ENCODE data around the gene GHR. TPM values are rescaled to one million over a fixed set of nuclear protein-coding genes. Genes with fewer than 3 reads are reported as not detected.
"Not testable (repeated sequence)": the region's sequence is repeated elsewhere in the genome, so short reads cannot be mapped to it uniquely, and the experiment has no call there.

The GHR gene
- polyA plus RNA-seq, 1 experiment, result 0.90 TPM

- no peak for DNase-seq (ENCODE audit: low read depth)
- no peaks in the 10 kb centered on the region for H3K36me3 ChIP-seq (ENCODE audit: control insufficient read depth, insufficient read depth, low read length)
- ChIA-PET POLR2A (no interaction called here), CTCF (no interaction called here)
- TF ChIP-seq CTCF (IDR thresholded peaks at IDR 0.05; ENCODE audit: insufficient read depth, low read depth, low read length), result no peak
- no peak overlapping the region for H3K4me3 ChIP-seq (ENCODE audit: low read depth, low read length)
- H3K27me3 ChIP-seq (ENCODE audit: control insufficient read depth, insufficient read depth, low read length), result no peaks in the 10 kb centered on the region
Observed at GRCh38 chr5:42715785-42716184, 292.5 kb downstream of the GHR start.

GRCh38 chr5:42718591-42718990, 295.4 kb downstream of the GHR start:
- POLR2A ChIA-PET, result no interaction called here
- Histone ChIP-seq H3K27me3 (ENCODE audit: control insufficient read depth, insufficient read depth, low read length) (no peaks in the 10 kb centered on the region), H3K36me3 (ENCODE audit: control insufficient read depth, insufficient read depth, low read length) (no peaks in the 10 kb centered on the region), H3K4me3 (ENCODE audit: low read depth, low read length) (no peak overlapping the region)
- CTCF ChIA-PET, result no interaction called here
- no peak for TF ChIP-seq CTCF (IDR thresholded peaks at IDR 0.05; ENCODE audit: insufficient read depth, low read depth, low read length)
- DNase-seq (ENCODE audit: low read depth), result no peak

GRCh38 chr5:42719034-42719433, 295.8 kb downstream of the GHR start:
- TF ChIP-seq CTCF (IDR thresholded peaks at IDR 0.05; ENCODE audit: insufficient read depth, low read depth, low read length), result no peak
- H3K4me3 ChIP-seq (ENCODE audit: low read depth, low read length), result no peak overlapping the region
- ChIA-PET CTCF (no interaction called here), POLR2A (no interaction called here)
- no peak for DNase-seq (ENCODE audit: low read depth)
- no peaks in the 10 kb centered on the region for H3K27me3 ChIP-seq (ENCODE audit: control insufficient read depth, insufficient read depth, low read length)
- H3K36me3 ChIP-seq (ENCODE audit: control insufficient read depth, insufficient read depth, low read length), result no peaks in the 10 kb centered on the region

- no peak for DNase-seq (ENCODE audit: low read depth)
- Histone ChIP-seq H3K4me3 (ENCODE audit: low read depth, low read length) (no peak overlapping the region), H3K36me3 (ENCODE audit: control insufficient read depth, insufficient read depth, low read length) (no peaks in the 10 kb centered on the region), H3K27me3 (ENCODE audit: control insufficient read depth, insufficient read depth, low read length) (no peaks in the 10 kb centered on the region)
- TF ChIP-seq CTCF (IDR thresholded peaks at IDR 0.05; ENCODE audit: insufficient read depth, low read depth, low read length), result no peak
- ChIA-PET CTCF (no interaction called here), POLR2A (no interaction called here)
Observed at GRCh38 chr5:42720251-42720650, 297.0 kb downstream of the GHR start.

GRCh38 chr5:42721484-42721883, 298.2 kb downstream of the GHR start:
- no peak for TF ChIP-seq CTCF (IDR thresholded peaks at IDR 0.05; ENCODE audit: insufficient read depth, low read depth, low read length)
- ChIA-PET CTCF (interaction anchor here (0.5 to 1.1 kb wide), 4 partner anchors 16 to 669 kb away, joined by 3 to 4 read pairs (median 3); no protein-coding TSS in a partner anchor), POLR2A (no interaction called here)
- DNase-seq (ENCODE audit: low read depth), result no peak
- no peak overlapping the region for H3K4me3 ChIP-seq (ENCODE audit: low read depth, low read length)
- H3K36me3 ChIP-seq (ENCODE audit: control insufficient read depth, insufficient read depth, low read length), result no peaks in the 10 kb centered on the region
- no peaks in the 10 kb centered on the region for H3K27me3 ChIP-seq (ENCODE audit: control insufficient read depth, insufficient read depth, low read length)

- CTCF ChIA-PET; H3K36me3 ChIP-seq (ENCODE audit: control insufficient read depth, insufficient read depth, low read length); DNase-seq (ENCODE audit: low read depth); H3K27me3 ChIP-seq (ENCODE audit: control insufficient read depth, insufficient read depth, low read length); H3K4me3 ChIP-seq (ENCODE audit: low read depth, low read length); POLR2A ChIA-PET: not testable (repeated sequence)
Observed at GRCh38 chr5:42734531-42735058, 311.4 kb downstream of the GHR start.

Measured in BJ (cell line).